ENCODE data around the gene PHACTR3.

The PHACTR3 gene

GRCh38 chr20:59802471-59803221 is 198.3 kb downstream of the PHACTR3 start:
- no peak for DNase-seq (ENCODE audit: low read depth)
- TF ChIP-seq CTCF (conservative IDR thresholded peaks at IDR 0.05; ENCODE audit: low read length) = no peak
- no peak overlapping the region for H3K4me3 ChIP-seq (ENCODE audit: low read length)

GRCh38 chr20:59804347-59804746 is 200.0 kb downstream of the PHACTR3 start:
- no peak for DNase-seq (ENCODE audit: low read depth)
- no peak for TF ChIP-seq CTCF (conservative IDR thresholded peaks at IDR 0.05; ENCODE audit: low read length)
- H3K4me3 ChIP-seq (ENCODE audit: low read length) = no peak overlapping the region

- H3K4me3 ChIP-seq (ENCODE audit: low read length) = no peak overlapping the region
- DNase-seq (ENCODE audit: low read depth) = no peak
- no peak for TF ChIP-seq CTCF (conservative IDR thresholded peaks at IDR 0.05; ENCODE audit: low read length)
Measured at GRCh38 chr20:59804871-59805665, 200.7 kb downstream of the PHACTR3 start.

- no peak for TF ChIP-seq CTCF (conservative IDR thresholded peaks at IDR 0.05; ENCODE audit: low read length)
- H3K4me3 ChIP-seq (ENCODE audit: low read length) = no peak overlapping the region
- no peak for DNase-seq (ENCODE audit: low read depth)
Measured at GRCh38 chr20:59805786-59806577, 201.6 kb downstream of the PHACTR3 start.

GRCh38 chr20:59806578-59806975 is 202.2 kb downstream of the PHACTR3 start:
- H3K4me3 ChIP-seq (ENCODE audit: low read length) = no peak overlapping the region
- no peak for TF ChIP-seq CTCF (conservative IDR thresholded peaks at IDR 0.05; ENCODE audit: low read length)
- DNase-seq (ENCODE audit: low read depth) = no peak

- no peak for DNase-seq (ENCODE audit: low read depth)
- no peak overlapping the region for H3K4me3 ChIP-seq (ENCODE audit: low read length)
- TF ChIP-seq CTCF (conservative IDR thresholded peaks at IDR 0.05; ENCODE audit: low read length) = no peak
Measured at GRCh38 chr20:59807909-59808728, 203.8 kb downstream of the PHACTR3 start.
